K562 (cell line): Measurements from ENCODE around the gene IDH2. TPM values are rescaled to one million over a fixed set of nuclear protein-coding genes. Genes with fewer than 3 reads are reported as not detected.

Experiments used
- ATAC-seq: fragments of 200-7000 bp; cut with Tn5 transposase; 3 replicates; pipeline ENCODE4 v1.9.1; 2020; ENCODE audit warnings: moderate library complexity
- BruUV-seq: library from RNA; stranded (reverse); fragments of 400-500 nt; replicated peaks from 2 replicates; lab custom pipeline; 2021; lab: Mats Ljungman, UMichigan
- CTCF ChIA-PET: fragments of 300-600 bp; formaldehyde crosslinking; extraction: SDS; loops from one replicate; lab custom pipeline; 2021; ENCODE audit warnings: low intra/inter-chr PET ratio; lab: Yijun Ruan, JAX
- POLR2A ChIA-PET: fragments of 300-600, 350-650 bp; sonication (Branson Sonifier 250); formaldehyde crosslinking; extraction: SDS; loops from one replicate; lab custom pipeline; 2021; ENCODE audit warnings: antibody characterized with exemption, inconsistent platforms; lab: Yijun Ruan, JAX
- DNase-seq, 4 experiments: peaks; one replicate each; pipeline versions ENCODE4 v3.0.0 to v3.0.0-alpha.2; 2011 to 2018; ENCODE audit warnings: low spot score in 3 of 4, mixed read lengths in 3 of 4; ENCODE audit errors: extremely low read depth in 1 of 4
- FAIRE-seq: peaks from 2 replicates; lab custom pipeline; 2011; peaks lifted over from hg19 to GRCh38; lab: Jason Lieb, UNC
- H2AFZ ChIP-seq: 2 replicates; pipeline ENCODE4 v1.6.0; 2011; ENCODE audit warnings: low read depth, low read length, control low read depth, inconsistent platforms
- H3K27ac ChIP-seq: fragments of 200-600 bp; 3 replicates; pipeline ENCODE4 v1.8.0; 2011; ENCODE audit warnings: low read depth, mild to moderate bottlenecking, control low read depth, inconsistent platforms, low read length, moderate library complexity, mixed read lengths; ENCODE audit errors: extremely low read depth
- H3K27me3 ChIP-seq, 2 experiments: fragments of 300-600 bp in 1 of 2; 2 replicates in 1 of 2; 3 replicates in 1 of 2; pipeline versions ENCODE4 v1.6.0 to v1.8.0; 2011; ENCODE audit warnings: inconsistent platforms in 2 of 2, low read length in 2 of 2, mild to moderate bottlenecking in 1 of 2, mixed read lengths in 1 of 2, moderate library complexity in 1 of 2; ENCODE audit not compliant: control insufficient read depth in 2 of 2, insufficient read depth in 2 of 2
- H3K36me3 ChIP-seq: fragments of 300-600 bp; 3 replicates; pipeline ENCODE4 v1.8.0; 2011; ENCODE audit warnings: mild to moderate bottlenecking, low read length, inconsistent platforms; ENCODE audit not compliant: control insufficient read depth, insufficient read depth
- H3K4me1 ChIP-seq, 2 experiments: fragments of 200-600 bp in 1 of 2; replicated peaks in 1 of 2; 2 replicates in 1 of 2; 3 replicates in 1 of 2; pipeline versions ENCODE4 v1.5.1 to v1.8.0; 2011; ENCODE audit warnings: inconsistent platforms in 2 of 2, low read length in 2 of 2, mild to moderate bottlenecking in 1 of 2, mixed read lengths in 1 of 2, moderate library complexity in 1 of 2; ENCODE audit not compliant: control insufficient read depth in 2 of 2, insufficient read depth in 2 of 2
- H3K4me2 ChIP-seq: 2 replicates; pipeline ENCODE4 v1.6.1; 2011; ENCODE audit warnings: low read length, control low read depth, inconsistent platforms, mixed read lengths; ENCODE audit not compliant: insufficient read depth
- H3K4me3 ChIP-seq: fragments of 200-600 bp; sonication (generic), shearing (Covaris generic); 2 replicates; pipeline ENCODE4 v1.5.1; 2016; ENCODE audit warnings: control low read depth, inconsistent platforms
- H3K79me2 ChIP-seq: fragments of 200-600 bp; 3 replicates; pipeline ENCODE4 v1.8.0; 2011; ENCODE audit warnings: low read length, inconsistent platforms; ENCODE audit not compliant: control insufficient read depth, insufficient read depth
- H3K9ac ChIP-seq, 2 experiments: 2 replicates each; pipeline versions ENCODE4 v1.6.0 to v1.6.1; 2011; ENCODE audit warnings: low read depth in 2 of 2, low read length in 2 of 2, control low read depth in 1 of 2, inconsistent platforms in 1 of 2, mild to moderate bottlenecking in 1 of 2, mixed read lengths in 1 of 2; ENCODE audit not compliant: insufficient read depth in 1 of 2
- H3K9me1 ChIP-seq: one replicate; pipeline ENCODE4 v1.6.0; 2011; ENCODE audit warnings: inconsistent platforms, mild to moderate bottlenecking, low read length, moderate library complexity; ENCODE audit not compliant: control insufficient read depth, insufficient read depth
- H3K9me3 ChIP-seq: replicated peaks from 2 replicates; pipeline ENCODE4 v1.5.1; 2011; ENCODE audit warnings: low read depth, low read length, inconsistent platforms; ENCODE audit not compliant: control insufficient read depth, insufficient read depth
- H4K20me1 ChIP-seq: replicated peaks from 2 replicates; pipeline ENCODE4 v1.6.1; 2011; ENCODE audit warnings: low read length, inconsistent platforms, mixed read lengths; ENCODE audit not compliant: control insufficient read depth, insufficient read depth
- SP1 ChIP-seq: sonication (generic); formaldehyde crosslinking; IDR thresholded peaks from 2 replicates; pipeline ENCODE4 v1.8.1; 2022; ENCODE audit warnings: mild to moderate bottlenecking, missing genetic modification reagents
- WGBS: fragments of 100-300 bp; shearing (Covaris generic); methylation state at CpG from one replicate; pipeline ENCODE4 v1.1.6; 2016; ENCODE audit warnings: low coverage, mixed read lengths; ENCODE audit not compliant: insufficient coverage; ENCODE audit errors: missing lambda C conversion rate; 5-methylcytosine and 5-hydroxymethylcytosine counted together
- in situ Hi-C: fragments of 300-500 bp; cut with MboI; formaldehyde crosslinking; loops from 4 replicates; pipeline ENCODE4 v1.15.0; 2018; ENCODE audit warnings: inconsistent platforms, mixed read lengths
- intact Hi-C: fragments of 100-400 bp; cut with micrococcal nuclease; formaldehyde crosslinking; loops from 2 replicates; pipeline ENCODE4 v1.14.2; 2022
- polyA plus RNA-seq, 8 experiments: library from polyadenylated mRNA; depleted of rRNA in 4 of 8; stranded (reverse) in 5 of 8; unstranded in 3 of 8; fragments of >200 nt; fragmentation: Nextera tagmentation in 2 of 8; fragmentation: Illumina TruSeq in 1 of 8; extraction: Ambion mirVana in 2 of 8; extraction: Trizol in 1 of 8; gene quantifications; 2 replicates each; pipeline versions ENCODE4 v1.2.1 to v1.2.3, GENCODE V29; 2011 to 2014; ENCODE audit warnings: inconsistent platforms in 1 of 8, missing spikeins in 1 of 8
- total RNA-seq, 7 experiments: library from RNA; depleted of rRNA in 6 of 7; stranded (reverse); fragments of >200 nt in 6 of 7; fragmentation: Illumina TruSeq in 2 of 7; extraction: Trizol in 2 of 7; gene quantifications; 2 replicates each; pipeline versions ENCODE4 v1.2.1 to v1.2.3, GENCODE V29; 2011 to 2021; ENCODE audit warnings: low replicate concordance in 1 of 7
- TF ChIP-seq, protein P1 (sequence below): sonication (generic); formaldehyde crosslinking; IDR thresholded peaks from 2 replicates; pipeline ENCODE4 v1.8.1; 2023; ENCODE audit warnings: mild to moderate bottlenecking, missing genetic modification reagents

The IDH2 gene
- total and polyA plus RNA-seq, 9 of the 15 experiments (the other 6 are each of a cell fraction or from before 2014, with no cell fraction given) = 0.70 to 99.9 (median 59.2) TPM

DNA sequence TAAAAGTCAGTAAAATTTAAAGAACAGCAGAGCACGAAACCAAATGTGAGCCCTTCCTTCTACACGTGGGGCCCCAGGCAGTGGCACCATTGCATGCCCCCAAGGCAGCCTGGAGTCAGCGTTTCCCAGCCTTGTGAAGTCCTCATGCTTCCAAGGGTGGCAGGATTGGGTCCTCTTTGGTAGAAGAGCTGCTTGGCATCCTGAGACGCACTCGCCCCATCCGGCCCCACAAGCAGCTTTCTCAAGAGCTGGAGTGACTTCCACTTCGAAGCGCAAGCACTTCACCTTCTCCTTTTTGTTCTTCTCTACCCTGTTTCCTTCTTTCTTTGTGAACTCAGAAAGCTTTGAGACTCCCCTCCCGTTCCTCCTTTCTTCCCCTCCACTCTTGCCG is 66.4 kb downstream of the IDH2 start:
- no TSS peak for BruUV-seq
- WGBS = 75% methylated on average over 7 of the region's 10 CpGs
- ATAC-seq (no peak), FAIRE-seq (no peak), DNase-seq (no peak)
- intact Hi-C loops (no loop called here), in situ Hi-C loops (no loop called here)
- Histone ChIP-seq H3K9ac (peak overlapping the region in 1 of 2 experiments; percentile 69; a peak in 1 of 4 replicates), H3K9me1 (no peaks in the 10 kb centered on the region), H3K4me2 (no peak overlapping the region), H4K20me1 (no peaks in the 10 kb centered on the region), H3K4me1 (peaks cover 40 to 62% of the 10 kb centered on the region in 2 experiments), H3K27me3 (no peaks in the 10 kb centered on the region), H3K27ac (no peak overlapping the region), H3K79me2 (no peaks in the 10 kb centered on the region; the same call in 2 of the 3 replicates), H3K36me3 (no peaks in the 10 kb centered on the region), H3K4me3 (no peak overlapping the region), H2AFZ (peak overlapping the region; percentile 5; the same call in 1 of the 2 replicates), H3K9me3 (no peaks in the 10 kb centered on the region)
- ChIA-PET CTCF (no interaction called here), POLR2A (interaction anchor here (1.2 kb wide), 1 partner anchor 16 kb away, joined by 3 read pairs; no protein-coding TSS in a partner anchor)
- no peak for TF ChIP-seq SP1 (CRISPR knock-in tag)
- TF ChIP-seq, protein P1, sequence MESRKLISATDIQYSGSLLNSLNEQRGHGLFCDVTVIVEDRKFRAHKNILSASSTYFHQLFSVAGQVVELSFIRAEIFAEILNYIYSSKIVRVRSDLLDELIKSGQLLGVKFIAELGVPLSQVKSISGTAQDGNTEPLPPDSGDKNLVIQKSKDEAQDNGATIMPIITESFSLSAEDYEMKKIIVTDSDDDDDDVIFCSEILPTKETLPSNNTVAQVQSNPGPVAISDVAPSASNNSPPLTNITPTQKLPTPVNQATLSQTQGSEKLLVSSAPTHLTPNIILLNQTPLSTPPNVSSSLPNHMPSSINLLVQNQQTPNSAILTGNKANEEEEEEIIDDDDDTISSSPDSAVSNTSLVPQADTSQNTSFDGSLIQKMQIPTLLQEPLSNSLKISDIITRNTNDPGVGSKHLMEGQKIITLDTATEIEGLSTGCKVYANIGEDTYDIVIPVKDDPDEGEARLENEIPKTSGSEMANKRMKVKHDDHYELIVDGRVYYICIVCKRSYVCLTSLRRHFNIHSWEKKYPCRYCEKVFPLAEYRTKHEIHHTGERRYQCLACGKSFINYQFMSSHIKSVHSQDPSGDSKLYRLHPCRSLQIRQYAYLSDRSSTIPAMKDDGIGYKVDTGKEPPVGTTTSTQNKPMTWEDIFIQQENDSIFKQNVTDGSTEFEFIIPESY = 0 out of 2 replicates have a peak, but pooled peaks have one; percentile 1
